HG02763 (cell line): ENCODE measurements around the gene GPR160.

ENCODE experiments used
- ATAC-seq: cut with Tn5 transposase; IDR thresholded peaks from one replicate; pipeline ENCODE4 v1.9.1; 2021; ENCODE audit warnings: mild to moderate bottlenecking, moderate library complexity; ENCODE audit not compliant: unreplicated experiment

The GPR160 gene

DNA sequence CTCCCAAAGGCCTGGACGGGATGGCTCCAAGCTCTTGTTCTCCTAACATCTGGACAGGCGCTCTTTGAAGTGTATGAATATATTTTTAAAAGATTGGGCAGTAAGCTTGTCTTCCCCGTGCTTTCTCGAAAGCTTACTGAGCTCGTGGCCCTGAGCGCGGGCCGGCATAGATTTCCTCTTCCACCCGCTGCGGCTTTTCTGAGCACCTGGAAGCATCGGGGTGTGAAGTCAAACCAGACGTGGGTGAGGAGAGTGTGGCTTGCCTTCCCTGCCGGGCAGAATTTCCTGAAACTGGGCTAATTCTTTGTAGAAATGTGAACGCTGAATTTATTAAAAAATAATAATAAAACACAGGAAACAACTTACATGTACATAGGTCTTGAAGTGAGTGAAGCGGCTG, 25.9 kb downstream of the GPR160 start:
- no peak for ATAC-seq

- ATAC-seq, result no peak
Observed at GRCh38 chr3:170064108-170064507, 26.3 kb downstream of the GPR160 start.

GRCh38 chr3:170075441-170076091, 37.8 kb downstream of the GPR160 start:
- no peak for ATAC-seq

DNA sequence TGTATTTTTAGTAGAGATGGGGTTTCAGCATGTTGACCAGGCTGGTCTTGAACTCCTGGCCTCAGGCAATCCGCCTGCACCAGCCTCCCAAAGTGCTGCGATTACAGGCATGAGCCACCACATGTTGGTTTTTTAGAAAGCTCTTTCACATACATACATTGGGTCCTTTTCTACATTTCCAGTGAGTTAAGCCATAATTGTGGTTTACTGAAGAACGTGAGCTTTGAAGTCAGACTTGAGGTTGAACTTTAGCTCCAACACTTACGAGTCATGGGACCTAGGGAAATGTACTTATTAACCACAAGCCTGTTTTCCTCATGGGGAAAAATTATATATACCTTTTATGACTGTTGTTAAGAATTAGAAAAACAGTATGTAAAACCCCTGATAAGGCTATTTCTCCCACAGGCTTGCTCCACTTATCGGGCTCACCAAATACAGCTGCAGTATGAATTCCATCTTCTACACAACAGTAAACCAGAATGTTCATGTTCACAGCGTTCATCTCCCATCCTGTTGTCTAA, 39.0 kb downstream of the GPR160 start:
- no peak for ATAC-seq

DNA sequence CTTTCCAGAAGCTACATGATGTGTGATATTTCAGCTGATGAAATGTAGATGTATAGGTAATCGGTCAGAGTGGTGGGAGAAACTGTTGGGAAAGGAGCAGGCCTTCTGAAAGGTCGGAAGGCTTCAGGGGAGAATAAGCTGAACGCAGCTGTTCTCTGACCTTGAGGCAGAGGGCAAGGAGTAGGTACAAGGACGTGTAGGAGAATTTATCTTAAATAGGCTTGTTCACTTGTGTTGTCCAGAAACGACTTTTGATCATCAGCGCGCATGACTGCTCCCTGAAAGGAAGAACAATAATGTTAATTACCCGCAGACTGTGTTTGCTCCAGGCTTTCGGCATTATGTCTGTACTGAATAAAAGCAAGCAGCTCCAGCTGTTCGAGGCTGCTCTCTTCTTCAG, 39.6 kb downstream of the GPR160 start:
- ATAC-seq, result no peak

DNA sequence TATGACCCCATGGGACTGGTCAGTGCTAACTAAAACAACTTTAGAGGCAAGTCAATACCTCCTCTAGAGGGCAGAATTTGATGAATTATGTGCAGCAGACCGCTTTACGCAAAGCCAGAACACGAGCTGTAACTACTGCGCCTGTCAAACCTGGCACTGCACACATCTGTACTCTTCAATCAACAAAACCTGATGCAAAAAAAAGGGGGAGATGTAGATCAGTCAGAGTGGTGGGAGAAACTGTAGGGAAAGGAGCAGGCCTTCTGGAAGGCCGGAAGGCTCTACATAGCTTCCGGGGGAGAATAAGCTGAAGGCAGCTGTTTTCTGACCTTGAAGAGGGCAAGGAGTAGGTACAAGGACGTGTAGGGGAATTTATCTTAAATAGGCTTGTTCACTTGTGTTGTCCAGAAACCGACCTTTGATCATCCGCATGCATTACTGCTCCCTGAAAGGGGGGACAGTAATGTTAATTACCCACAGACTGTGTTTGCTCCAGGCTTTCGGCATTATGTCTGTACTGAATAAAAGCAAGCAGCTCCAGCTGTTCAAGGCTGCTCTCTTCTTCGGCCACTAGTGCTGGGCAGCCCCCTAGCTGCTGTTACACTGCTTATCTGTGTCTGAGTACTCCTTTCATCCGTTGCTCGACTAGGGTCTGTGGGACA, 41.0 kb downstream of the GPR160 start:
- no peak for ATAC-seq

DNA sequence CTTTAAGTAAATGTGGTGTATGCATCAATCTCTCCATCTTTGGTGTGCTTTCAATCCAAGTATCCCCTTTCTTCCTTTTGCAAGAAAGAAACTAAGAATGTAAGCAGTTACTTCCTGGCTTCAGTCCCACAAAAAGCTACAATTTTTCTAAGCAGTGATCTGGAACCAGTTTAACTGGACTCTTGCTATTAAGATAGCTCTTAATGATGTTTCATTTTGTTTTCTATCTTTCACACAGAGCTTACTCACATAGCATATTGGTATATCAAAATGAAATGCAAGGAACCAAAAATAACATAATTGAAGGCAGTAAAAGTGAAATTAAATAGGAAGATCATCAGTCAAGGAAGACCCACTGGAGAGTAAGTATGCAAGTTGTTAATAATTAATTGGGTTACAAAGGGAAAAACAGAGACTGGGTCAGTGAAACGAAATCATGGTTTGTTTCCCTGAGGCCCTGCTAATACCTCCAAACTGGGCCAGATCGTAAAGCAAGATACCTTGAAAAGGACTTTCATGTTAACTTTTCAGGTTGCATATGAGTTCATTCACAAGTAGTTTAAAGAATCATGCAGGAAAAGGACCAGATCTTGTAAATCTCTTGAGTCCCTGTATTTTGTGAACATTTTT, 41.9 kb downstream of the GPR160 start:
- ATAC-seq, result no peak

DNA sequence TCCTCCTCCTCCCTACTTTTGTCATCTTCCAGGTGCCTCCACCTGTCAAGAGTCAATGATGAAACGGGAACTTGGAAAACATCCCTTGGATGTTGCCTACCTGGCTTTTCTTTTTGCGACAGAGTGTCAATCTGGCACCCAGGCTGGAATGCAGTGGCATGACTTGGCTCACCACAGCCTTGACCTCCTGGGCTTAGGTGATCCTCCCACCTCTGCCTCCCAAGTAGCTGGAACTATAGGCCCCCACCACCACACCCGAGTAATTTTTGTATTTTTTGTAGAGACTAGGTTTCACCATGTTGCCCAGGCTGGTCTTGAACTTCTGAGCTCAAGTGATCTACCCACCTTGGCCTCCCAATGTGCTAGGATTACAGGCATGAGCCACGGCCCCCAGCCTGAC, 42.8 kb downstream of the GPR160 start:
- no peak for ATAC-seq

DNA sequence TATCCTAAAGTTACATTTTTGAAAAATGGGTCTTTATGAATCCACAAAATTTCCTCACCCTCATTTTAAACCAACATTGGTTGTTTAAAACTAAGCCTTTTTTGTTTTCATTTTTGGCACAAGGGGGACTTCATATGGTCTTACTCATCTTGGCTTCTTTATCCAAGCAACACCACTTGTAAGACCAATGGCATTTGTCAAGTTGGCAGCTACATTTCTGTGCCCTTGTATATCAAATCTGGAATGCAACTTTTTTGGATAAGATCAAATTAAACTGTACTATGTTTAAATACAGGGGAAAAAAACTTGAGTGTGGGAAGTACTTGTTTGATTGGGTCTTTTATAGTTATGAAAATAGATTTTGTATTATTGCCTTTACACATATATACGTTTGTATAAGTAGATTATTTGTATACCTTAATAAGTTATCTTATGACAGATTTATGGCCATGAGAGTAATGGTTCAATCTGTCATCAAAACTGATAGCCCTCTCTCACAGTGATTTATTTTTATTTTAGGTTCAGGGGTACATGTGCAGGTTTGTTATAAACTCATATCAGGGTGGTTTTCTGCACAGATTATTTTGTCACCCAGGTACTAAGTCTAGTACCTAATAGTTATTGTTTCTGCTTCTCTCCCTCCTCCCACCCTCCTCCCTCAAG, 43.4 kb downstream of the GPR160 start:
- no peak for ATAC-seq

DNA sequence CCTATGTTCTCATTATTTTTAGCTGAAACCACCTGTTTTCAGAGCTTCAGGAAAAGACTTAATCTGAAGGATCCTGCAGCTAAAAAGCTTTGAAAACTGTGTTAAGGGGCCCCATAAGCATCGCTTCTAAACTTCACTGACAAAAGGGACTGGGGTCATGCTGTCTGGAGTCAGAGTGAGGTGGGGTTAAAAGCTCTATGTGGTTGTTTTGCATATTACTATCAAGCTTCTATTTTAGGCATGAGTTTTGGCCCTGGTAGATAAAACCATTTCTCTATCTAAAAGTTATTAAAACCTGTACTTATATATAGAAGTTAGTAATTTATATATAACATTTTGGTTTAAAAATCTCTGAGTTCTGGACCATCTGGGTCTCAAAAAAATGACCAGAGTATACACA, 45.5 kb downstream of the GPR160 start:
- no peak for ATAC-seq

DNA sequence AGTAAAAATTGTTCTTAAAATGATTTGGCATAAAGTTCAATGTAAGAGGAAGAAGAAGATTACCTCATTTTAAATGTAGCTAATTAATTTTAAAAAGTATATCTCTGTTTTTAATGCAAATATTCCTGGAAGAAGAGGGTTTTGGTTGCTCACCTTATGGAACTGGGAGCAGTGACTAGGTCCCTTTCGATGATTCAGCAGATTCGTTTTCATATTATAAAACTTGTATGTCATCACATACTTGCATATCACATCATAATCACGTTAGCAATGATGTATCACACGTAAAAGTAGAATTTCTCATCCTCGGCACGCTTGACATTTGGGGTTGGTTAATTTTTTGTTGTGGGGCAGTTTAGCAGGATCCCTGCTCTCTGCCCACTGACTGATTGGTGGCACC, 47.6 kb downstream of the GPR160 start:
- ATAC-seq, result no peak

GRCh38 chr3:170089862-170090600, 52.2 kb downstream of the GPR160 start:
- ATAC-seq, result no peak

DNA sequence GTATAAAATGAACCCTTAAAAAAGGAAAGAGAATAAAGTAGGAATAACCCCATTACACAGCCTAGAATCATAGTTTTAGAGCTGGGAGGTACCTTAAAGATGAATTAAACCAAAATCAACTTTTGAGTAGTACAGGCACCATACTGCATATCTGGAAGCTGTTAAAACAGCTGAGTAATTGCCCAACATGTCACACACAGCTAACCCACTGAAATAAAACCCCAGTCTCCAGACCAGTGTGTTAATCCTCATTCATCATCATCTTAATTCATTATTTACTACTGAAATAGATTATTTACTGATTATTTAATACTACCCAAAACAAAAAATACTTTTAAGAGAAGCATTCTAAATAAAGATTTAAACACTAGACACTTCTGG, 52.8 kb downstream of the GPR160 start:
- ATAC-seq, result no peak

DNA sequence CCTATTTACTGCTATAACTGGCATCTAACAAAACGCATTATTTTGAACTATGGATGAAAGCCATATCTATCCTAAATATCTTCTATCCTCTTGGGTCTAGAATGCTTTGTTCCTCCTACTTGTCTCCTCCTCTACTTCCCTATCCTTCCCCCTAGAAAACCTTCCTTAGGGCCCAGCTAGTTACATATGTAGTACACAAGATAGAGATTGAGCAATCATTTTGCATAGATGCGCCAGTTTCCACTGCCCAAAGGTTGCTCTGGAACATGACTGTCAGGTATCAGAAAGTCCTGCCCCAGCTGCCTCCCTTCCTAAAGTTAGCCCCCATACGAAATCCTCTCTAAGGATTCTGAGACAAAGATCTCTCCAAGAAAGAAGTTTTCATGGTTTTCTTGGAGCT, 55.1 kb downstream of the GPR160 start:
- no peak for ATAC-seq

DNA sequence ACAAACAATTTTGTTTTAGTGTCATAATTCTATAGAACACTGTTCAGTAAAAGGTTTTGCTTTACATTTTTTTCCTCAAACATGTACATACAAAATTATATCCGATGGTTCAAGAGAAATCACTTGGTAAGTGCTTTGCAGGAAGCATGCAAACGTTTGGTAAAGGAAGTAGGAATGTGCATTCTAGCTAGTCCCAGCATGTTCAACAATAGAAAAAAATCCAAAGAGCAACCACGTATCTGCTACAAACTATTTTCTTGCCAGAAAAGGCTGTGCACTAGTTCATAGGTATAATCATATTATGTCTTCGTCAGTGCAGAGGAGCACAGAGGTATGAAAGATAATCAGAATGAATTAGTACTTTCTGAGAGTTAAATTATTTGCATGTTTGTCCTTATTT, 58.0 kb downstream of the GPR160 start:
- no peak for ATAC-seq

- no peak for ATAC-seq
Observed at GRCh38 chr3:170096342-170096741, 58.5 kb downstream of the GPR160 start.

- ATAC-seq, result no peak
Observed at GRCh38 chr3:170098753-170099152, 61.0 kb downstream of the GPR160 start.

- ATAC-seq, result no peak
Observed at GRCh38 chr3:170100944-170101343, 63.1 kb downstream of the GPR160 start.

GRCh38 chr3:170102431-170102830, 64.6 kb downstream of the GPR160 start:
- no peak for ATAC-seq

DNA sequence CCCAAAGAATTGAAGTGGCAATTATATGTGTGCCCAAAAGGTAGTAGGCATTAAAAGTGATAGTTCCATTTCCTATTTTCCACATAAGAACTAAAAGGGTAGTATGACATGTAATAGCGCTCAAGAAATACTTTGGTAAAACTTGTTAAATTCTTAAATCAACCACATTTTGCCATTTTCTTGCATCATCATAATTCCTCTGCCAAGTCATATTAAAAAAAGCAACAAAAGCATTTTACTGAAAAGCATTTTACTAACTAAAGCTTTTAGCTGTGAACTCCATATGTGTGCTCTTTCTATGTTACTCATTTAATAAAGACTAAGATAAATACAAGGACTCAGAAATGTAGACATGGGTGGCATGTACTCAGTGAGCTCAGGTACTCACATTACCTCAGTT, 70.1 kb downstream of the GPR160 start:
- no peak for ATAC-seq

GRCh38 chr3:170108955-170109354, 71.2 kb downstream of the GPR160 start:
- ATAC-seq, result no peak
